ENCODE data around the gene ABCA7.

- TF ChIP-seq POLR2A (IDR thresholded peaks at IDR 0.05) (no peak), CTCF (IDR thresholded peaks at IDR 0.05) (no peak), EP300 (IDR thresholded peaks at IDR 0.05) (no peak)
These were observed 70.1 kb downstream of the ABCA7 start for GRCh38 chr19:1109697-1110671.
